Common myeloid progenitor, CD34-positive (primary cell): ENCODE measurements around the gene FRY.

ENCODE experiments used
- CTCF ChIA-PET: fragments of 350-600 bp; sonication (Branson Sonifier 250); formaldehyde crosslinking; loops from one replicate; lab custom pipeline; 2021; ENCODE audit warnings: antibody characterized with exemption; lab: Charles Lee
- POLR2A ChIA-PET: fragments of 350-600 bp; sonication (Branson Sonifier 250); formaldehyde crosslinking; loops from one replicate; lab custom pipeline; 2021; ENCODE audit warnings: antibody characterized with exemption; lab: Charles Lee
- DNase-seq, 3 donors: peaks; one replicate each; pipeline versions ENCODE4 v3.0.0 to v3.0.0-alpha.2; 2013
- H3K27ac ChIP-seq, 2 experiments: 1 replicate in 1 of 2; 2 replicates in 1 of 2; pipeline ENCODE4 v1.7.0; 2013; ENCODE audit warnings: inconsistent platforms in 2 of 2, low read length in 2 of 2, mild to moderate bottlenecking in 2 of 2, low read depth in 1 of 2, moderate library complexity in 1 of 2; ENCODE audit not compliant: severe bottlenecking in 2 of 2, insufficient read depth in 1 of 2, poor library complexity in 1 of 2
- H3K27me3 ChIP-seq, 5 experiments: replicated peaks in 2 of 5; 1 replicate in 3 of 5; 2 replicates in 2 of 5; pipeline versions ENCODE4 v1.6.1 to v1.7.0; 2013; ENCODE audit warnings: low read length in 4 of 5, mild to moderate bottlenecking in 2 of 5, moderate library complexity in 2 of 5, inconsistent platforms in 1 of 5; ENCODE audit not compliant: insufficient read depth in 5 of 5, control insufficient read depth in 4 of 5
- H3K36me3 ChIP-seq, 4 experiments: 1 replicate in 2 of 4; 2 replicates in 2 of 4; pipeline versions ENCODE4 v1.6.1 to v1.7.0; 2013; ENCODE audit warnings: low read length in 3 of 4, control low read depth in 1 of 4, mild to moderate bottlenecking in 1 of 4; ENCODE audit not compliant: control insufficient read depth in 4 of 4, insufficient read depth in 4 of 4
- H3K4me1 ChIP-seq, 4 experiments: 1 replicate in 3 of 4; 2 replicates in 1 of 4; pipeline versions ENCODE4 v1.6.1 to v1.7.1; 2013; ENCODE audit warnings: low read length in 3 of 4, mild to moderate bottlenecking in 3 of 4, control low read depth in 1 of 4, inconsistent platforms in 1 of 4, moderate library complexity in 1 of 4; ENCODE audit not compliant: control insufficient read depth in 4 of 4, insufficient read depth in 4 of 4; ENCODE audit errors: control extremely low read depth in 1 of 4
- H3K4me3 ChIP-seq, 7 experiments: 1 replicate in 4 of 7; 2 replicates in 3 of 7; pipeline versions ENCODE4 v1.5.1 to v1.7.0; 2013; ENCODE audit warnings: mild to moderate bottlenecking in 7 of 7, low read length in 6 of 7, moderate library complexity in 6 of 7, inconsistent platforms in 2 of 7, low read depth in 2 of 7, control low read depth in 1 of 7; ENCODE audit not compliant: insufficient read depth in 4 of 7, control insufficient read depth in 1 of 7; ENCODE audit errors: extremely low read depth in 1 of 7
- H3K9me3 ChIP-seq, 5 experiments: 1 replicate in 4 of 5; 2 replicates in 1 of 5; pipeline versions ENCODE4 v1.6.1 to v1.7.1; 2013; ENCODE audit warnings: low read length in 4 of 5, mild to moderate bottlenecking in 2 of 5, inconsistent platforms in 1 of 5, low read depth in 1 of 5, moderate library complexity in 1 of 5; ENCODE audit not compliant: control insufficient read depth in 4 of 5, insufficient read depth in 2 of 5; ENCODE audit errors: control extremely low read depth in 1 of 5
- WGBS: methylation state at CpG from one replicate; pipeline ENCODE4 v1.1.5; 2013; ENCODE audit not compliant: insufficient coverage; 5-methylcytosine and 5-hydroxymethylcytosine counted together

Gene FRY

GRCh38 chr13:32013181-32013580 is 18.4 kb upstream of the FRY start:
- ChIA-PET CTCF (interaction anchor here (1.0 to 1.4 kb wide), 2 partner anchors 10 to 24 kb away, joined by 3 read pairs; no protein-coding TSS in a partner anchor), POLR2A (no interaction called here)
- WGBS = 100% methylated on average over 3 of the region's 6 CpGs

GRCh38 chr13:32016119-32016518 is 15.5 kb upstream of the FRY start:
- 100% methylated on average over 1 of the region's 2 CpGs for WGBS
- no peaks in the 10 kb centered on the region for H3K36me3 ChIP-seq
- H3K27me3 ChIP-seq = no peaks in the 10 kb centered on the region
- CTCF ChIA-PET = interaction anchor here (1.1 to 1.9 kb wide), 6 partner anchors 9 to 230 kb away, joined by 3 to 9 read pairs (median 4); no protein-coding TSS in a partner anchor
- H3K27ac ChIP-seq = no peak overlapping the region
- DNase-seq = no peak
- POLR2A ChIA-PET = no interaction called here
- H3K4me1 ChIP-seq = peaks cover 0 to 3% (median 0%) of the 10 kb centered on the region in 4 experiments
- no peak overlapping the region for H3K4me3 ChIP-seq
- no peaks in the 10 kb centered on the region for H3K9me3 ChIP-seq

More at GRCh38 chr13:32013181-32013580, 18.4 kb upstream of the FRY start:
- no peaks in the 10 kb centered on the region for H3K9me3 ChIP-seq
- H3K27ac ChIP-seq = no peak overlapping the region
- H3K27me3 ChIP-seq = no peaks in the 10 kb centered on the region
- H3K36me3 ChIP-seq = no peaks in the 10 kb centered on the region
- H3K4me3 ChIP-seq = no peak overlapping the region
- no peaks in the 10 kb centered on the region for H3K4me1 ChIP-seq
- no peak for DNase-seq

GRCh38 chr13:32016631-32017030 is 14.9 kb upstream of the FRY start:
- Histone ChIP-seq H3K36me3 (no peaks in the 10 kb centered on the region), H3K27me3 (no peaks in the 10 kb centered on the region), H3K4me3 (no peak overlapping the region), H3K27ac (no peak overlapping the region), H3K4me1 (peaks cover 0 to 3% (median 0%) of the 10 kb centered on the region in 4 experiments), H3K9me3 (no peaks in the 10 kb centered on the region)
- 100% methylated on average over 4 of the region's 4 CpGs for WGBS
- ChIA-PET POLR2A (no interaction called here), CTCF (interaction anchor here (0.9 to 1.9 kb wide), 5 partner anchors 9 to 230 kb away, joined by 3 to 9 read pairs (median 3); no protein-coding TSS in a partner anchor)
- no peak for DNase-seq

- Histone ChIP-seq H3K27ac (no peak overlapping the region), H3K27me3 (no peaks in the 10 kb centered on the region), H3K36me3 (no peaks in the 10 kb centered on the region), H3K4me3 (no peak overlapping the region), H3K9me3 (no peaks in the 10 kb centered on the region), H3K4me1 (peaks cover 0 to 3% (median 0%) of the 10 kb centered on the region in 4 experiments)
- CTCF ChIA-PET = interaction anchor here (0.9 to 1.9 kb wide), 4 partner anchors 10 to 229 kb away, joined by 3 to 9 read pairs (median 4); no protein-coding TSS in a partner anchor
- no peak for DNase-seq
- POLR2A ChIA-PET = no interaction called here
- 92% methylated on average over 6 of the region's 6 CpGs for WGBS
These were observed 14.1 kb upstream of the FRY start for GRCh38 chr13:32017474-32017873.

- POLR2A ChIA-PET = no interaction called here
- H3K4me3 ChIP-seq = no peak overlapping the region
- no peak overlapping the region for H3K27ac ChIP-seq
- DNase-seq = peak; percentile 83 to 92 (median 88)
- H3K4me1 ChIP-seq = peaks cover 0 to 8% (median 0%) of the 10 kb centered on the region in 4 experiments
- H3K27me3 ChIP-seq = no peaks in the 10 kb centered on the region
- no peaks in the 10 kb centered on the region for H3K36me3 ChIP-seq
- no peaks in the 10 kb centered on the region for H3K9me3 ChIP-seq
- 52% methylated on average over 3 of the region's 6 CpGs for WGBS
- CTCF ChIA-PET = interaction anchor here (0.6 to 1.4 kb wide), 6 partner anchors 9 to 199 kb away, joined by 3 to 4 read pairs (median 4); no protein-coding TSS in a partner anchor
These were observed 11.9 kb upstream of the FRY start for GRCh38 chr13:32019612-32020233.

GRCh38 chr13:32021785-32022184 is 9.8 kb upstream of the FRY start:
- Histone ChIP-seq H3K4me3 (no peak overlapping the region), H3K27me3 (no peaks in the 10 kb centered on the region), H3K9me3 (no peaks in the 10 kb centered on the region), H3K4me1 (peaks cover 0 to 8% (median 0%) of the 10 kb centered on the region in 4 experiments), H3K36me3 (peaks cover 0 to 3% (median 0%) of the 10 kb centered on the region in 4 experiments), H3K27ac (no peak overlapping the region)
- ChIA-PET CTCF (interaction anchor here (1.2 to 1.7 kb wide), 5 partner anchors 83 to 283 kb away, joined by 3 to 4 read pairs (median 3); no protein-coding TSS in a partner anchor), POLR2A (no interaction called here)
- DNase-seq = no peak
- 100% methylated on average over 1 of the region's 1 CpG for WGBS

- CTCF ChIA-PET = interaction anchor here (0.7 to 1.7 kb wide), 12 partner anchors 10 to 517 kb away, joined by 3 to 4 read pairs (median 3); no protein-coding TSS in a partner anchor
- Histone ChIP-seq H3K4me1 (peaks cover 0 to 8% (median 0%) of the 10 kb centered on the region in 4 experiments), H3K36me3 (peaks cover 0 to 3% (median 0%) of the 10 kb centered on the region in 4 experiments), H3K27ac (no peak overlapping the region), H3K4me3 (no peak overlapping the region), H3K27me3 (no peaks in the 10 kb centered on the region), H3K9me3 (no peaks in the 10 kb centered on the region)
- POLR2A ChIA-PET = no interaction called here
- WGBS = 84% methylated on average over 2 of the region's 4 CpGs
- DNase-seq = no peak
These were observed 9.3 kb upstream of the FRY start for GRCh38 chr13:32022311-32022710.
